Measurements from ENCODE around the gene DAZAP1.

Gene DAZAP1

GRCh38 chr19:1377176-1377964, 30.0 kb upstream of the DAZAP1 start:
- DNase-seq (ENCODE audit: low read depth), result no peak

- DNase-seq (ENCODE audit: low read depth), result no peak
Observed at GRCh38 chr19:1377965-1378785, 29.2 kb upstream of the DAZAP1 start.

GRCh38 chr19:1379126-1379905, 28.1 kb upstream of the DAZAP1 start:
- no peak for DNase-seq (ENCODE audit: low read depth)

GRCh38 chr19:1379961-1380489, 27.4 kb upstream of the DAZAP1 start:
- DNase-seq (ENCODE audit: low read depth), result no peak

- DNase-seq (ENCODE audit: low read depth), result no peak
Observed at GRCh38 chr19:1382250-1382649, 25.1 kb upstream of the DAZAP1 start.

GRCh38 chr19:1383017-1383311, 24.4 kb upstream of the DAZAP1 start:
- no peak for DNase-seq (ENCODE audit: low read depth)

GRCh38 chr19:1383312-1384084, 23.9 kb upstream of the DAZAP1 start, which contains the start of gene NDUFS7:
NDUFS7 (plus strand) TSS chr19:1383907; CDS start chr19:1383927, 20 bp downstream.
- peak; percentile 90 for DNase-seq (ENCODE audit: low read depth)

- DNase-seq (ENCODE audit: low read depth), result no peak
Observed at GRCh38 chr19:1384085-1384462, 23.3 kb upstream of the DAZAP1 start.

- DNase-seq (ENCODE audit: low read depth), result no peak
Observed at GRCh38 chr19:1384478-1385110, 22.8 kb upstream of the DAZAP1 start.

- DNase-seq (ENCODE audit: low read depth), result no peak
Observed at GRCh38 chr19:1385816-1386215, 21.6 kb upstream of the DAZAP1 start.

GRCh38 chr19:1386945-1387683, 20.3 kb upstream of the DAZAP1 start:
- no peak for DNase-seq (ENCODE audit: low read depth)

GRCh38 chr19:1387684-1388636, 19.4 kb upstream of the DAZAP1 start:
- DNase-seq (ENCODE audit: low read depth), result no peak

- no peak for DNase-seq (ENCODE audit: low read depth)
Observed at GRCh38 chr19:1388637-1389026, 18.8 kb upstream of the DAZAP1 start.

GRCh38 chr19:1389033-1389940, 18.1 kb upstream of the DAZAP1 start:
- DNase-seq (ENCODE audit: low read depth), result no peak

GRCh38 chr19:1390890-1391423, 16.4 kb upstream of the DAZAP1 start:
- DNase-seq (ENCODE audit: low read depth), result no peak

- no peak for DNase-seq (ENCODE audit: low read depth)
Observed at GRCh38 chr19:1392407-1392806, 15.0 kb upstream of the DAZAP1 start.

- no peak for DNase-seq (ENCODE audit: low read depth)
Observed at GRCh38 chr19:1392939-1393530, 14.4 kb upstream of the DAZAP1 start.

Measured in activated T-cell treated with anti-CD3 and anti-CD28 coated beads for 48 hours (primary cell).